HFFc6 (cell line): ENCODE data around the gene PITRM1. TPM values are rescaled to one million over a fixed set of nuclear protein-coding genes. Genes with fewer than 3 reads are reported as not detected.

Source experiments
- DNase-seq: peaks from one replicate; pipeline ENCODE4 v3.0.0-alpha.2; 2018
- H3K27ac Mint-ChIP-seq: 2 replicates; pipeline ENCODE4 v1.8.0; 2020; ENCODE audit warnings: mild to moderate bottlenecking, mixed read lengths
- H3K27me3 Mint-ChIP-seq: 2 replicates; pipeline ENCODE4 v1.8.0; 2021; ENCODE audit warnings: mild to moderate bottlenecking, moderate library complexity, mixed read lengths; ENCODE audit not compliant: insufficient read depth
- H3K36me3 Mint-ChIP-seq: 2 replicates; pipeline ENCODE4 v1.8.0; 2021; ENCODE audit warnings: low read depth, mixed read lengths
- H3K4me1 Mint-ChIP-seq: 2 replicates; pipeline ENCODE4 v1.8.0; 2020; ENCODE audit warnings: low read depth, mixed read lengths
- H3K4me3 Mint-ChIP-seq: 2 replicates; pipeline ENCODE4 v1.8.0; 2020; ENCODE audit warnings: mild to moderate bottlenecking, moderate library complexity, mixed read lengths
- H3K9me3 Mint-ChIP-seq: 2 replicates; pipeline ENCODE4 v1.8.0; 2020; ENCODE audit warnings: mild to moderate bottlenecking, mixed read lengths
- total RNA-seq, 6 experiments: library from RNA; stranded (reverse); fragmentation: NEBNext Ultra II Directional; extraction: Animal tissue kit (Norgen Biotek cat#: 25700); gene quantifications; 2 replicates in 1 of 6; 3 replicates in 5 of 6; pipeline ENCODE4 v1.2.3, GENCODE V29; 2021
- TF ChIP-seq, protein P1 (sequence below): fragments of 200-600 bp; sonication (generic); IDR thresholded peaks from 2 replicates; pipeline ENCODE4 v1.5.0; 2021; ENCODE audit warnings: antibody characterized with exemption, mild to moderate bottlenecking

The PITRM1 gene
- total RNA-seq, 6 experiments from 2014 or later, result 106 to 124 (median 112) TPM

DNA sequence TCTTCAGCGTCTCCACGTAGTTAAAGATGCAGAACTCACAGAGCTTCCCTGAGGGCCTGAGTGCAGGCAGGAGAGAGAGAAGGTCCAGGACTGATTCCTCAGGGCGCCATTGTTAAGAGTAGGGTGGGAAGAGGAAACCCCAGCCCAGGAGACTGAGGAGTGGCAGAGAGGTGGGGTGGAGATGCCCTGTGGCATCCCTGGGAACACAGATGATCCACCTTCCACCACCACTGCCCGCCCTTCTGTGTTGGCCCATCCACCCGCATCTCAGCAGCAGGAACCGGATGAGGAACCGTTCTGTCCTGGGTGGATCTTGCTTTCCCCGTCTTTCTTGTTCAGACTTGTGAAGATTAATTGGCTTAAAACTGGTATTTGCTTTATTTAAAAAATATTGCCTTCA is 56.9 kb downstream of the PITRM1 start:
- Mint-ChIP-seq H3K4me1 (no peaks in the 10 kb centered on the region), H3K4me3 (no peak overlapping the region), H3K27ac (no peak overlapping the region), H3K36me3 (peaks cover 48% of the 10 kb centered on the region), H3K9me3 (no peaks in the 10 kb centered on the region), H3K27me3 (peaks cover 3% of the 10 kb centered on the region)
- TF ChIP-seq, protein P1, sequence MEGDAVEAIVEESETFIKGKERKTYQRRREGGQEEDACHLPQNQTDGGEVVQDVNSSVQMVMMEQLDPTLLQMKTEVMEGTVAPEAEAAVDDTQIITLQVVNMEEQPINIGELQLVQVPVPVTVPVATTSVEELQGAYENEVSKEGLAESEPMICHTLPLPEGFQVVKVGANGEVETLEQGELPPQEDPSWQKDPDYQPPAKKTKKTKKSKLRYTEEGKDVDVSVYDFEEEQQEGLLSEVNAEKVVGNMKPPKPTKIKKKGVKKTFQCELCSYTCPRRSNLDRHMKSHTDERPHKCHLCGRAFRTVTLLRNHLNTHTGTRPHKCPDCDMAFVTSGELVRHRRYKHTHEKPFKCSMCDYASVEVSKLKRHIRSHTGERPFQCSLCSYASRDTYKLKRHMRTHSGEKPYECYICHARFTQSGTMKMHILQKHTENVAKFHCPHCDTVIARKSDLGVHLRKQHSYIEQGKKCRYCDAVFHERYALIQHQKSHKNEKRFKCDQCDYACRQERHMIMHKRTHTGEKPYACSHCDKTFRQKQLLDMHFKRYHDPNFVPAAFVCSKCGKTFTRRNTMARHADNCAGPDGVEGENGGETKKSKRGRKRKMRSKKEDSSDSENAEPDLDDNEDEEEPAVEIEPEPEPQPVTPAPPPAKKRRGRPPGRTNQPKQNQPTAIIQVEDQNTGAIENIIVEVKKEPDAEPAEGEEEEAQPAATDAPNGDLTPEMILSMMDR, result no peak
- no peak for DNase-seq

DNA sequence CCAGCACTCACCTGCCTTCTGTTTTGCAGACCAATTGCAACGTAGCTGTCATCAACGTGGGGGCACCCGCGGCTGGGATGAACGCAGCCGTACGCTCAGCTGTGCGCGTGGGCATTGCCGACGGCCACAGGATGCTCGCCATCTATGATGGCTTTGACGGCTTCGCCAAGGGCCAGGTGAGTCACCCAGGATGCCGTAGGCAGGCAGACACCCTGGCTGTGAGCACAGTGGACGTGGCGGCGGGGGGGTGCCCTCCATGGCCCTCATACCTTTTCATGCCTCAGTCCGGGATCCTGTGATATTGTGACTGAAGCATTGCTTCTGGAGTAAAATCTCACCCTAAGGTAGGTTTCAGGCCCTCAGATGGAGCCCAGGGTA is 59.2 kb downstream of the PITRM1 start:
- TF ChIP-seq, protein P1, result no peak
- H3K36me3 Mint-ChIP-seq, result peaks cover 44% of the 10 kb centered on the region
- H3K4me1 Mint-ChIP-seq, result no peaks in the 10 kb centered on the region
- H3K4me3 Mint-ChIP-seq, result no peak overlapping the region
- DNase-seq, result no peak
- H3K27ac Mint-ChIP-seq, result no peak overlapping the region
- H3K9me3 Mint-ChIP-seq, result no peaks in the 10 kb centered on the region
- H3K27me3 Mint-ChIP-seq, result peaks cover 3% of the 10 kb centered on the region

DNA sequence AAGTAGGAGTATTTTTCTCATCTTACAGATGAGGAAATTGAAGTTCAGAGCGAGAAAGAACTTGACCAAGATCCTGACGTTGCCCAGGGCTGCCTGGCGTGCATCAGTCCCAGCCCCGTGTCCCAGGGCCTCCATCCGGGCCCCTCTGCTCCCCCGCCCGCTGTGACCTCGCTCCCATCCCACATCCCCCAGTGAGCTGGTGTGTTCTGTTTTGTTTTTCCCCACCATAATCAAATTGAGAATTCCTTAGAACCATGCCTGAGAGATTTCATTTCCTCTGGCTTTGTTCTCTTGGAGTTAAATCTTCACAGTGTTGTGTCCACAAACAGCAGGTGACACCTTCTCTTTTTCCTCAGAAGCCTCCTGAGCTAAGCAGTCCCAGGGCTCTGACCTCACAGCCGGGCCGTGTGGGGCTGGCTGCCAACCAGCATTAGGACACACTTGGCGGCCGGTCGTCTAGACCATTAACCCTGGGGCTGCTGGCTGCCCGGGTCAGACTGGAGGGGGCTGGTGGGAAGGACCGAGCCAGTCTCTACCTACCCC is 60.9 kb downstream of the PITRM1 start:
- Mint-ChIP-seq H3K27me3 (peaks cover 3% of the 10 kb centered on the region), H3K9me3 (no peaks in the 10 kb centered on the region), H3K27ac (no peak overlapping the region), H3K4me1 (no peaks in the 10 kb centered on the region), H3K36me3 (peaks cover 37% of the 10 kb centered on the region), H3K4me3 (no peak overlapping the region)
- TF ChIP-seq, protein P1, result no peak
- no peak for DNase-seq

DNA sequence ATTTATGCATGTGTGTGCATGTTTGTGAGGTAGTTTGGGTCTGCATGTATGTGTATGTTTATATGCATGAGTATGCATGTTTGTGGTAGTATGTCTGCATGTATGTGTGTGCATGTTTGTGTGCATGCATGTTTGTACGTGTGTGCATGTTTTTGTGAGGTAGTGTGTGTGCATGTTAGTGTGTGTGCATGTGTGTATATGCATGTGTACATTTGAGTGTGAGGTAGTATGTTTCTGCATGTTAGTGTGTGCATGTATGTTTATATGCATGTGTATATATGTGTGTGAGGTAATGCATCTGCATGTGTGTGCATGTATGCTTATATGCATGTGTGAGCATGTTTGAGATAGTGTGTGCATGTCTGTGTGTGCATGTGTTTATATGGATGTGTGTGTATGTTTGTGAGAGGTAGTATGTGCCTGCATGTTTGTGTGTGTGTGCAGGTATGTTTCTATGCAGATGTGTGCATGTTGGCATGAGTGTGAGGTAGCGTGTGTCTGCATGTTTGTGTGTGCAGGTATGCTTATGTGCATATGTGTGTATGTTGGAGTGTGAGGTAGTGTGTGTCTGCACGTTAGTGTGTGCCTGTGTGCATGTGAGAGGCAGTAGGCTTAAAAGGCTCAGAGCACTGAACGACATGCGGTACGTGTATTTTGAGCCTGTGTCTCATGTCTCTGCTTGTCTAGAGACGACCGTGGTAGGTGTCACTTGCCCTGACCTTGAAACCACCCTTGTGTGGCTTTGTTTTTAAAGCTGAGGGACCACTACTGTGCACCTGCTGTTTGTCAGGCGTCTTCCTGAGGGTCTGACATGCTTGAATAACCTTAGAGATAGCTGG is 61.6 kb downstream of the PITRM1 start:
- TF ChIP-seq, protein P1, result no peak
- Mint-ChIP-seq H3K27me3 (peaks cover 2% of the 10 kb centered on the region), H3K4me1 (no peaks in the 10 kb centered on the region), H3K4me3 (no peak overlapping the region), H3K36me3 (peaks cover 30% of the 10 kb centered on the region), H3K27ac (no peak overlapping the region), H3K9me3 (no peaks in the 10 kb centered on the region)
- no peak for DNase-seq

DNA sequence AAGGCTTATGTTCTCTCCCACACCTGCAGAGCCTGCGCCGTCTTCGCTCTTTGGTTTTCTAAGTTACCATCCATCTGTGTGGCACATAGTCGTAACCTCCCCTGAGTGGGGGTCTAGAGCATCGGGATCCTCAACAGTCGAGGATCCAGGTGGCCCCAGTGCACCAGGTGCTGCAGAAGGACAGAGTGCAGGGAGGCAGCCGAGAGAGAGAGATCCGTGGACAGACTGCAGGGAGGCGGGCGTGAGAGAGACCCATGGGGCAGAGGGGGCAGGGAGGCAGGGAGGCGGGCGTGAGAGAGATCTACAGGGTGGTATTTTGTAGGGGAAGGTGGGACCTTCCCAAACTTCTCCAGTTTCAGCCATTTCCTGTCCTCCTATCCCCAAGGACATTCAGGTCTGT is 62.9 kb downstream of the PITRM1 start:
- Mint-ChIP-seq H3K4me3 (no peak overlapping the region), H3K36me3 (peaks cover 22% of the 10 kb centered on the region), H3K9me3 (no peaks in the 10 kb centered on the region), H3K27ac (no peak overlapping the region), H3K4me1 (no peaks in the 10 kb centered on the region), H3K27me3 (peaks cover 2% of the 10 kb centered on the region)
- TF ChIP-seq, protein P1, result no peak
- DNase-seq, result no peak
